Measurements from ENCODE around the gene XRCC3. TPM values are rescaled to one million over a fixed set of nuclear protein-coding genes. Genes with fewer than 3 reads are reported as not detected.
A peak's percentile ranks its signal among the peaks of the same experiment; 100 is the strongest.

The XRCC3 gene
- polyA plus RNA-seq, 4 donors: 11.5 to 23.9 (median 12.6) TPM

GRCh38 chr14:103708750-103709187 lies 6.5 kb downstream of the XRCC3 start:
- DNase-seq (ENCODE audit: low read depth in 4 of 4, low spot score in 3 of 4): no peak

GRCh38 chr14:103707329-103708263 lies 7.7 kb downstream of the XRCC3 start:
- no peak for DNase-seq (ENCODE audit: low read depth in 4 of 4, low spot score in 3 of 4)

DNA sequence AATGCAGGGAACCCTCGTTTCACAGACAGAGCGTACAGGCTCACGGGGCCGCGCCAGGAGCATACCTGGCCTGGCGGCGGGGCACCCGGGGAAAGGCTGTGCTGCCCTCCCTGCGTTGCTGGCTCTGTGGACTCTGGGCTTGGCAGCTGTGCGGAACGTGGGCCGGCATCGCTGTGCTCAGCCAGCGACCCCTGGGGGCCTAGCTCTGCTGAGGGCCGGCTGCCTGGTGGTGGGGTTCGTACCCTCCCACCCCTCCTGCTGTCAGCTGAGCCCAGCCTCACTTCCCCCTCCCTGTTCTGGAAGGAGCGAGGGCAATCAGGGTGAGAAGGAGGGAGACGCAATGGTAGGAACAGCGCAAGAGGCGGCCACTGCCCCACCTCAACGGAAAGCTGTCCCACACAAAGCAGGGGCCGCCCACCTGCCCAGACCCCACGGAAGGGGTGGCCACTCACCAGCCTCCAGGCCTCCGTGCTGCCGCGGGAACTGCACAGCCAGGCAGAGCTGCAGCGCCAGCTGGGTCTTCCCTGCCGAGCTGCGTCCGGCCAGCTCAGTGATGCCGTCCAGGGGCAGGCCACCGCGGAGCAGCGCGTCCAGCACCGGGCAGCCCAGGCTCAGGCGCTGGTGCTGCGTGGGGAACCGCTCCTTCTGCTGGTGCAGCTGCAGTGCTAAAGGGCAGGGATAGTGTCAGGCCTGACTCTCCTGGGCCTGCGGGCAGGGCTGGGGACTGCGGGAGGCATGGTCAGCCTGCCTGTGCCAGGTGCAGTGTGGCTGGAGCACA lies 8.5 kb downstream of the XRCC3 start:
- DNase-seq (ENCODE audit: low read depth in 4 of 4, low spot score in 3 of 4): no peak

- DNase-seq (ENCODE audit: low read depth in 4 of 4, low spot score in 3 of 4): no peak
Measured at GRCh38 chr14:103705504-103706284, 9.6 kb downstream of the XRCC3 start.

DNA sequence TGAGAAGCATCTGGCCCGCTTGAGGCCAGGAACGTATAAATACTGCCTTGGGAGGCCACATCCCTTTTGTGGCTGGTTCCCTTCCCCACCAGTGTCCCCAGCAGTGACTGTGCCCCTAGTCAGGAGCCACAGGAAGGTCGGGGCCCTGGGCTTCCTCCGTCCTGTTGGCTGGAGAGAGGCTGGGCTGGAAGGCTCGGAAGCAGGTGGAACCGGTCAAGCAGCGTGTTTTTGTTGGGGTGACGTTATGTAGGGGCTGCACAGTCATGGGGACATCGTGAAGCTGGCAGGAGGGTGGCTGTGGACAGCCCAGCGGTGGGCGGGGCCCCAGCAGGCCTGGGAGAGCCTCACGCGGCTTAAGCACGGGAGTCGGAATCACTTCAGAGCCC lies 10.1 kb downstream of the XRCC3 start:
- peak in 1 of 4 donors; percentile 44 for DNase-seq (ENCODE audit: low read depth in 4 of 4, low spot score in 3 of 4)

DNA sequence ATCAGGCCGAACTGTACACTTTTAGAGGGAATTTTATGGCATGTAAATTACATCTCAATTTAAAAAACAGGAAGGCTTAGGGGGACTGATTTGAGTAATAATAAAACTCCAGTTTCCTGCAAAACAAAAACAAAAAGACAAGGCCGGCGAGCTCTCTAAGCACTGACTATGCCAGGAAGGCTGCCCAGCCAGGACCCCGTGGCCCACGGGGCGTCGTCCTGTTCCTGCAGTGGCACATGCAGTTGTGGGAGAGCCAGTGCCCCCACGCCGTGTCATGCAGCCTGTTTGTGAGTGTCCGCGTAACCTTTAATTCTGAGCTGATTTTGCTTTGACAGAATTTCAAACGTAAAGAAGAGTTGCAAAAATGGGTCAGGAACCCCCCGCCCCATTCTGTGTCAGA lies 10.5 kb downstream of the XRCC3 start:
- no peak for DNase-seq (ENCODE audit: low read depth in 4 of 4, low spot score in 3 of 4)

- no peak for DNase-seq (ENCODE audit: low read depth in 4 of 4, low spot score in 3 of 4)
Measured at GRCh38 chr14:103703433-103704385, 11.5 kb downstream of the XRCC3 start.

- no peak for DNase-seq (ENCODE audit: low read depth in 4 of 4, low spot score in 3 of 4)
Measured at GRCh38 chr14:103702497-103703432, 12.5 kb downstream of the XRCC3 start.

DNA sequence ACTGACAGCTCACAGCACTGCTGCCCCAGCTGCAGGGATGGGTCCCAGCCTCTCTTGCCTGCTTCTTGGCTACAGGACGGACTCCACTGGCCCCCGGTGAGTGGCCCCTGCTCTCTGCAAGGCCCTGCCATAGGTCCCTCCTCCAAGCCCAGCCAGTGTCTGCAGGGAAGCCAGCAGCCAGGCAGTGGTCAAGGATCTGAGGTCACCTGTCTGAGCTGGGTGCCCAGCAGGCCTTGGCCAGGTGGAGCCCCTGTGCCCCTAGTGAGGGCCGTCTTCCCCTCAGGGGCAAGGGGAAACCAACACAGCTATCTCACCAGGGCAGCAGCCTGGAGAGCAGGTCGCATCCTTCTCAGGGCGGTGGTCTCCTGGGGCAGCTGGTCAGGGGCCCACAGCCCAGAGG lies 13.2 kb downstream of the XRCC3 start:
- DNase-seq (ENCODE audit: low read depth in 4 of 4, low spot score in 3 of 4): no peak

DNA sequence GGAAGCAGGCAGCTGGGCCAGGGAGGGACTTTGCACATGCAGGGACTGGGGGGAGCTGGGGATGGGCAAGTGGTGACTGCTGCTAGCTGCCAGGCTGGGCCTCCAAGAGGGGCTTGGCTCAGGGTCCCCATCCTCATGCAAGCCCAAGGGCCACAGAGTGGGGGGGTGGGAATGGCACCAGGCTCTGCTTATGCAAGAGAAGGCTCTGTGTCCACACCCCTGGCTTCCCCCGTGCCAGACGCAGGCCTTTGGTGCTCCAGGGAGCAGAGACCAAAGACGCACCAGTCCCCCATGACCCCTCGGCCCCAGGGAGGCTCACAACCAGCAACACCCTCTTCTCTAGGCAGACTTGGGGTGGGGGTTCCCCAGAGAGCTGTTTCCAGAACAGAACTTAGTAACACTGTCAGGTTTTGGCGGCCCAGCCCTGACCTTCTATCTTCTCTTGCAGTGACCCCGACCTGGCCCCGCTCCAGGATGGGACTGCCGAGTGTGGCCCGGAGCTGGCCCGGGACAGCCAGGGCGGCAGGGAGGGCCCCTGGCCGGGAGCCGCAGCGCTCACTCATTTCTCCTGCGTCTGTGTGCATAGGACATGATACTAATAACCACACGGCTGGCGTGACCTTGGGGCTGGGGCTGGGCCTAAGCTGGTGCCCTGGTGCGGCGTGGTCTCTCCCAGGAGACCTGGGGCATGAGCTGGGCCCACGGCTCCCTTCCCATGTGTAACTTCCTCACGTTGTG lies 14.3 kb downstream of the XRCC3 start:
- no peak for DNase-seq (ENCODE audit: low read depth in 4 of 4, low spot score in 3 of 4)

DNA sequence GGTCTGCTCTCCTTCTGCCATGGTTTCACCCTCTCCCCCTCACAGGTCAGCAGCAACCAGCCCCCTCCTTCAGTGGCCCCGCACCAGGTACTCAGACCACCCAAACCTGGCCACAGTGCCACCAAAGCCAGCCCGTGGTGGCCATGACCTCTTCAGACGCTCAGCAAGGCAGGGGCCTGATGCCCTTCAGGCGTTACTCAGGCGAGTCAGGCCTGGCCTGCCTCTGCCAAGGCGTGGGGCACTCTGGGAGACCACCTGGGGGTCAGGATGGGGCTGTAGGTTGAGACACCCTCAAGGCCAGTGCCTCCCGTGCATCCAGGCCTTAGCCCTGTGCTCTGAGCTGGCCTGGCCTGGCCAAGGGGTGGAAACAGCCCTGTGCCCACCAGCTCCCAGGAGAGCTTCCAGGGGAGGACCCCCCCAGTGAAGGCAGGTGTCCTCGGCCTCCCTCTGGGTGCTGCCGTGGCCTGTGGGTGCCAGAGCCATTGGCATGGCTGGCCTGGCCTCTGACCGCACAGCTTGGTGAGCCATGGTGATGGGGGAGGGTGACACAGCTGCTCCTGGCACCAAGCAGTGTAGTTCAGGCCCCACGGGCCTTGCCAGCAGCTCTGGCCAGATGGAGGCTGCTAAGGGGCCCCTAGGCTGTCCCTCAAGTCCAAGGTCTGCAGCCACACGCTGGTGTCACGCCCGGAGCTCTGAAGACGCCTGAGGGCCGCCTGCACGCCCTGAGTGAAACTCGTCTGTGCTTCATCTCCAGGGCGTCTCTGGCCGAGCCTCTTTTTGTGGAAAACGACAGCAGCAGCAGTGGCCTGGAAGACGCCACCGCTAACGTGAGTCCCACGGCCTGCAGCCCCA lies 15.1 kb downstream of the XRCC3 start:
- no peak for DNase-seq (ENCODE audit: low read depth in 4 of 4, low spot score in 3 of 4)

- no peak for DNase-seq (ENCODE audit: low read depth in 4 of 4, low spot score in 3 of 4)
Measured at GRCh38 chr14:103699261-103699661, 16.0 kb downstream of the XRCC3 start.

GRCh38 chr14:103698380-103699260 lies 16.6 kb downstream of the XRCC3 start:
- no peak for DNase-seq (ENCODE audit: low read depth in 4 of 4, low spot score in 3 of 4)

GRCh38 chr14:103697603-103698379 lies 17.5 kb downstream of the XRCC3 start:
- DNase-seq (ENCODE audit: low read depth in 4 of 4, low spot score in 3 of 4): no peak

DNA sequence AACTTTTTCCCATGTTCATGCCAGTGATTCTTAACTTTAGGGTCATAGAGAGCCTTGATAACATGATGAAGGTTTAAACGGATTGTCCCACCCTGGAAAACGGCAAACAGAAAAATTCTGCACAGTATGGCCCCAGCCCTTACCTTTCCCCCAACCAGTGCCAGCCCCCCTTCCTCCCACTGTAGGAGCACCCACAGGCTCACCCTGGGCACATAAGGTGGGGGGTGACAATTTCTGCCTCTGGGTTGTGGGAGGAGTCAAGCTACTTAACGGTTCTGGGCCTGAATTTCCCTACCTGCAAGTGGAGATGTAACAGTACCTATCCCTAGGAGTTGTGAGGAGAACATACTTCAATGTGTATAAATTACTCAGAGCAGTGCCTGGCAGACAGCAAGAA lies 18.0 kb downstream of the XRCC3 start:
- no peak for DNase-seq (ENCODE audit: low read depth in 4 of 4, low spot score in 3 of 4)

Data from left renal pelvis (tissue), 4 donors.